Measurements from ENCODE around the gene SLC35F1.

SLC35F1 gene

GRCh38 chr6:118240878-118241528 is 333.9 kb downstream of the SLC35F1 start:
- no peak overlapping the region for H3K4me3 Mint-ChIP-seq
- H3K4me1 Mint-ChIP-seq = no peaks in the 10 kb centered on the region
- no peaks in the 10 kb centered on the region for H3K36me3 Mint-ChIP-seq (ENCODE audit: insufficient read depth)
- H3K9me3 Mint-ChIP-seq = no peaks in the 10 kb centered on the region
- H3K27me3 Mint-ChIP-seq = peaks cover 56% of the 10 kb centered on the region
- no peak overlapping the region for H3K27ac Mint-ChIP-seq (ENCODE audit: low read depth)
- DNase-seq (ENCODE audit: low spot score in 2 of 2) (no peak), ATAC-seq (replicated peaks; ENCODE audit: extremely low read depth, poor library complexity, severe bottlenecking) (no peak)

DNA sequence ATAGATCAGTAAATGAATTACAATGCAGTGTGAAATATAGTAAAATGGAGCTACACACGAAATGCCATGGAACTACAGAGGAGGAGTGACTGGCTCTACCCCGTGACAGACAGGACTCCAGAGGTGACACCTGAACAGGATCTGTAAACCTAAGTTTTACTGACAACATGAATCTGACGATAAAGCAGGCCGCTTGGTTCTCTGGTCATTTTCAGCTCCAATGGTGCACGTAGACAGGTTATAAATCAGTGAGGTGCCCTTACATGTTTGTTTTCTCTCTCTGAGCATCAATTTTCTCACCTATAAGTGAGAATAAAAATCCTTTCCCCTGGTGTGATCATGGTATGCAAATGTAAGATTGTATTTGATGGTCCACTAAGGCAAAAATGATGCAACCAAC is 339.3 kb downstream of the SLC35F1 start:
- no peaks in the 10 kb centered on the region for H3K4me1 Mint-ChIP-seq
- H3K36me3 Mint-ChIP-seq (ENCODE audit: insufficient read depth) = no peaks in the 10 kb centered on the region
- ATAC-seq (replicated peaks; ENCODE audit: extremely low read depth, poor library complexity, severe bottlenecking) (no peak), DNase-seq (ENCODE audit: low spot score in 2 of 2) (no peak)
- H3K27me3 Mint-ChIP-seq = peaks cover 47% of the 10 kb centered on the region
- H3K4me3 Mint-ChIP-seq = no peak overlapping the region
- H3K9me3 Mint-ChIP-seq = no peaks in the 10 kb centered on the region
- H3K27ac Mint-ChIP-seq (ENCODE audit: low read depth) = no peak overlapping the region

DNA sequence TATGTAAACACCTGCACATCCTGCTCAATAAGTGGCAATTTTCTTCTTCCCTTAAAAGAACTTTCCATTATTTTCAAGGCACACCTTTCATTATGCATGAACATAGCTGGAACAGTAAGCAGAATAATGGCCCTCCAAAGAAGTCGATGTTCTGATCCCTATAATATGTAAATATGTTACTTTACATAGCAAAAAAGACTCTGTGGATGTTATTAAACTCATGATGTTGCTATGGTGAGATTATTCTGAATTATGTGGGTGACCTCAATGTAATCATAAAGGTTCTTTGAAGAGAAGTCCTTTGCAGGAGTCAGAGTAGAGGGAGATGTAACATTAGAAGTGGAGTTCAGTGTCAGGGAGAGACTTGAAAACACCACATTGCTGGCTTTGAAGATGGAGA is 341.1 kb downstream of the SLC35F1 start:
- H3K9me3 Mint-ChIP-seq = no peaks in the 10 kb centered on the region
- H3K27me3 Mint-ChIP-seq = peaks cover 36% of the 10 kb centered on the region
- ATAC-seq (replicated peaks; ENCODE audit: extremely low read depth, poor library complexity, severe bottlenecking) (no peak), DNase-seq (ENCODE audit: low spot score in 2 of 2) (no peak)
- H3K4me3 Mint-ChIP-seq = no peak overlapping the region
- H3K27ac Mint-ChIP-seq (ENCODE audit: low read depth) = no peak overlapping the region
- no peaks in the 10 kb centered on the region for H3K4me1 Mint-ChIP-seq
- H3K36me3 Mint-ChIP-seq (ENCODE audit: insufficient read depth) = no peaks in the 10 kb centered on the region

DNA sequence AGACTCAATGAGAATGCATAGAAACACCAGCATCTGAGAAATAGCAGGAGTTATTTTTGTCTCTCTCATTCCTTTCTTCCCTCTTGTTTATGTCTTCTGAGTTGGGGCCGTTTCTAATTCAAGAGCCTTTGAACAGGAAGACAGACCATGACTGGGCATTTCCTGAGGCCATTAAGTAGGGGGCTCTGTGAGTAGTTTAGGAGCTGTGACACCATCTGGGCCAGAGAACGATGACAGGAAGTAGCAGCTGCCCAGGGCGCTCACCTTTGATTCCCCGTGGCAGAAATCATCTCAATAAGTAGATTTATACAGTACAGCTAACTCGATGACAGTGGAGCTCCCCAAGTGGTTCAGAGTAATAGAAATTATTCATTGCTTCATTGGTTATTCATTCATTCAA is 342.6 kb downstream of the SLC35F1 start:
- Mint-ChIP-seq H3K4me3 (no peak overlapping the region), H3K9me3 (no peaks in the 10 kb centered on the region), H3K36me3 (ENCODE audit: insufficient read depth) (no peaks in the 10 kb centered on the region), H3K27me3 (peaks cover 25% of the 10 kb centered on the region), H3K27ac (ENCODE audit: low read depth) (no peak overlapping the region), H3K4me1 (no peaks in the 10 kb centered on the region)
- ATAC-seq (replicated peaks; ENCODE audit: extremely low read depth, poor library complexity, severe bottlenecking) = no peak
- DNase-seq (ENCODE audit: low spot score in 2 of 2) = no peak

GRCh38 chr6:118252474-118252873 is 345.4 kb downstream of the SLC35F1 start:
- Mint-ChIP-seq H3K4me3 (no peak overlapping the region), H3K36me3 (ENCODE audit: insufficient read depth) (no peaks in the 10 kb centered on the region), H3K4me1 (no peaks in the 10 kb centered on the region), H3K27ac (ENCODE audit: low read depth) (no peak overlapping the region), H3K9me3 (no peaks in the 10 kb centered on the region), H3K27me3 (no peaks in the 10 kb centered on the region)
- no peak for ATAC-seq (replicated peaks; ENCODE audit: extremely low read depth, poor library complexity, severe bottlenecking)
- no peak for DNase-seq (ENCODE audit: low spot score in 2 of 2)

- Mint-ChIP-seq H3K4me3 (no peak overlapping the region), H3K36me3 (ENCODE audit: insufficient read depth) (no peaks in the 10 kb centered on the region), H3K4me1 (no peaks in the 10 kb centered on the region), H3K9me3 (no peaks in the 10 kb centered on the region), H3K27me3 (no peaks in the 10 kb centered on the region), H3K27ac (ENCODE audit: low read depth) (no peak overlapping the region)
- no peak for DNase-seq (ENCODE audit: low spot score in 2 of 2)
- no peak for ATAC-seq (replicated peaks; ENCODE audit: extremely low read depth, poor library complexity, severe bottlenecking)
Observed at GRCh38 chr6:118253741-118254140, 346.7 kb downstream of the SLC35F1 start.

GRCh38 chr6:118260833-118261232 is 353.8 kb downstream of the SLC35F1 start:
- H3K4me3 Mint-ChIP-seq = no peak overlapping the region
- H3K27me3 Mint-ChIP-seq = no peaks in the 10 kb centered on the region
- H3K27ac Mint-ChIP-seq (ENCODE audit: low read depth) = no peak overlapping the region
- no peaks in the 10 kb centered on the region for H3K4me1 Mint-ChIP-seq
- no peaks in the 10 kb centered on the region for H3K36me3 Mint-ChIP-seq (ENCODE audit: insufficient read depth)
- ATAC-seq (replicated peaks; ENCODE audit: extremely low read depth, poor library complexity, severe bottlenecking) (no peak), DNase-seq (ENCODE audit: low spot score in 2 of 2) (no peak)
- H3K9me3 Mint-ChIP-seq = no peaks in the 10 kb centered on the region

- Mint-ChIP-seq H3K27me3 (no peaks in the 10 kb centered on the region), H3K36me3 (ENCODE audit: insufficient read depth) (no peaks in the 10 kb centered on the region), H3K9me3 (no peaks in the 10 kb centered on the region), H3K4me1 (no peaks in the 10 kb centered on the region), H3K4me3 (no peak overlapping the region), H3K27ac (ENCODE audit: low read depth) (no peak overlapping the region)
- ATAC-seq (replicated peaks; ENCODE audit: extremely low read depth, poor library complexity, severe bottlenecking) = no peak
- DNase-seq (ENCODE audit: low spot score in 2 of 2) = no peak
Observed at GRCh38 chr6:118263921-118264486, 356.9 kb downstream of the SLC35F1 start.

GRCh38 chr6:118269659-118270058 is 362.6 kb downstream of the SLC35F1 start:
- no peaks in the 10 kb centered on the region for H3K36me3 Mint-ChIP-seq (ENCODE audit: insufficient read depth)
- H3K9me3 Mint-ChIP-seq = no peaks in the 10 kb centered on the region
- ATAC-seq (replicated peaks; ENCODE audit: extremely low read depth, poor library complexity, severe bottlenecking) = no peak
- no peaks in the 10 kb centered on the region for H3K4me1 Mint-ChIP-seq
- H3K27me3 Mint-ChIP-seq = peaks cover 13% of the 10 kb centered on the region
- no peak overlapping the region for H3K4me3 Mint-ChIP-seq
- H3K27ac Mint-ChIP-seq (ENCODE audit: low read depth) = no peak overlapping the region
- DNase-seq (ENCODE audit: low spot score in 2 of 2) = no peak

- Mint-ChIP-seq H3K9me3 (no peaks in the 10 kb centered on the region), H3K4me1 (no peaks in the 10 kb centered on the region), H3K27ac (ENCODE audit: low read depth) (no peak overlapping the region), H3K27me3 (peaks cover 48% of the 10 kb centered on the region), H3K4me3 (no peak overlapping the region), H3K36me3 (ENCODE audit: insufficient read depth) (no peaks in the 10 kb centered on the region)
- ATAC-seq (replicated peaks; ENCODE audit: extremely low read depth, poor library complexity, severe bottlenecking) (no peak), DNase-seq (ENCODE audit: low spot score in 2 of 2) (no peak)
Observed at GRCh38 chr6:118277631-118278030, 370.6 kb downstream of the SLC35F1 start.

GRCh38 chr6:118280210-118280609 is 373.1 kb downstream of the SLC35F1 start:
- peaks cover 39% of the 10 kb centered on the region for H3K27me3 Mint-ChIP-seq
- no peak overlapping the region for H3K4me3 Mint-ChIP-seq
- ATAC-seq (replicated peaks; ENCODE audit: extremely low read depth, poor library complexity, severe bottlenecking) = no peak
- H3K36me3 Mint-ChIP-seq (ENCODE audit: insufficient read depth) = no peaks in the 10 kb centered on the region
- H3K27ac Mint-ChIP-seq (ENCODE audit: low read depth) = no peak overlapping the region
- DNase-seq (ENCODE audit: low spot score in 2 of 2) = no peak
- no peaks in the 10 kb centered on the region for H3K9me3 Mint-ChIP-seq
- H3K4me1 Mint-ChIP-seq = no peaks in the 10 kb centered on the region

DNA sequence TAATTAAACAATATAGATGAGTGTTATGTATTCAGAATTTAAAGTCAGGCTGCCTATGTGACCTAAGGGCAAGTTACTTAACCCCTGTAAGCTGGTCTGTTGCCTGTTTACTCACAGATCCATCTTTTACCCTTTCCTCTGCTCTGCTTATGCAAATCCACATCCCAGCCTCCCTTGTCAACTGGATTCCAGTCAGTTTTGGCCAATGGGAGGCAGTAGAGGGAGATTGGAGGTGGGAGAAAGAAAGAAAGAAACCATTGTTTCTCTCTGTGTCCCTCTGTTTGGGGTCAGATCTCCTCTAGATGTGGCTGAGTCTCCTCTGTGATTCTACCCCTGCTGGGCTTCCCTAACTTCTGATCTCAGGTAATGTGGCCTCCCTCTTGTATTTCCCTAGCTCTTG is 374.2 kb downstream of the SLC35F1 start:
- Mint-ChIP-seq H3K27me3 (peaks cover 35% of the 10 kb centered on the region), H3K4me3 (no peak overlapping the region), H3K36me3 (ENCODE audit: insufficient read depth) (no peaks in the 10 kb centered on the region), H3K9me3 (no peaks in the 10 kb centered on the region), H3K27ac (ENCODE audit: low read depth) (no peak overlapping the region), H3K4me1 (no peaks in the 10 kb centered on the region)
- DNase-seq (ENCODE audit: low spot score in 2 of 2) (no peak), ATAC-seq (replicated peaks; ENCODE audit: extremely low read depth, poor library complexity, severe bottlenecking) (no peak)

- DNase-seq (ENCODE audit: low spot score in 2 of 2) = peak in 1 of 2 donors; percentile 17
- Mint-ChIP-seq H3K27ac (ENCODE audit: low read depth) (no peak overlapping the region), H3K9me3 (no peaks in the 10 kb centered on the region), H3K27me3 (peaks cover 36% of the 10 kb centered on the region), H3K36me3 (ENCODE audit: insufficient read depth) (no peaks in the 10 kb centered on the region), H3K4me1 (no peaks in the 10 kb centered on the region), H3K4me3 (no peak overlapping the region)
- peak; percentile 58 for ATAC-seq (replicated peaks; ENCODE audit: extremely low read depth, poor library complexity, severe bottlenecking)
Observed at GRCh38 chr6:118283766-118284165, 376.7 kb downstream of the SLC35F1 start.
